ENCODE data around the gene S100P. TPM values are rescaled to one million over a fixed set of nuclear protein-coding genes. Genes with fewer than 3 reads are reported as not detected.
"Not testable (repeated sequence)": the region's sequence is repeated elsewhere in the genome, so short reads cannot be mapped to it uniquely, and the experiment has no call there.

The S100P gene
- 1 to 10 TPM in 2 of 4 donors, not detected in 2; 1.5 to 3.3 TPM for total RNA-seq

DNA sequence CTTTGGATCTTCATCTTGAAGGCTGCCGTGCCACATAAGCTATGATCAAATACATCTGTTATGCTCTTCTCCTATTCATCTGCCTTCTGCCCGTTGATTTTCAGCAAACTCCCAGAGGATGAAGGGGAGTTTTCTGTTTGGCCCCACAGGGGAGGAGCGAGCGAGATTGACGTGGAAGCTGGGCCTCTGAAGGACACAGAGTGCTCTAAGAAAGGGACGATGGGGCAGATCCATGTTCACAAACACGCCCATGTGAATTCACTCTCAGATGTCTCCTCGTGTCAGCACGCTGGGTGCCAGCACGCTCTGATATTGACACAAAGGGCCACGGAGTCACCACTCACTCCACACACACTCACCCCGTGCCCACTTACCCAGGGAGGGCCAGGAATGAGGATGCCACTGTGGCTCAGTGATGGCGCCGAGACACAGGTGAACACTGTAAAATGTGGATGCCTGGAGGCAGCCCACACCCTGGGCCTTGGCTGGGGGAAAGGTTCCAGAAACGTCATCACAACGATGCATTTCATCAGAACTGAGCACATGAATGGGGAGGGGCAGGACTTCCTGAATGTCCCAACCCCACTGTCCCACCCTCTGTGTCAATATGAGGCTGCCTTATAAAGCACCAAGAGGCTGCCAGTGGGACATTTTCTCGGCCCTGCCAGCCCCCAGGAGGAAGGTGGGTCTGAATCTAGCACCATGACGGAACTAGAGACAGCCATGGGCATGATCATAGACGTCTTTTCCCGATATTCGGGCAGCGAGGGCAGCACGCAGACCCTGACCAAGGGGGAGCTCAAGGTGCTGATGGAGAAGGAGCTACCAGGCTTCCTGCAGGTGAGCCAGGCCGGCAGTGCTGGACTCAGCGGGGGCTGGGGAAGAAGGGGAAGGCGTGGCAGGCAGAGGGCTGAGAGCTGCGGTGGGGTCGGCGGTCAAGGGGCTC, at the start of gene S100P:
S100P (plus strand) TSS at position 648 of the 946 bp plus-strand sequence; CDS start at position 703, 55 bp downstream.
- no peaks in the 10 kb centered on the region for H3K27me3 ChIP-seq
- TF ChIP-seq POLR2A (IDR thresholded peaks at IDR 0.05), result no peak
- no peak for TF ChIP-seq CTCF (IDR thresholded peaks at IDR 0.05)
- peaks cover 0 to 39% (median 6%) of the 10 kb centered on the region in 4 donors for H3K4me1 ChIP-seq
- no peaks in the 10 kb centered on the region for H3K9me3 ChIP-seq
- DNase-seq, result no peak
- peak within 1 kb of the TSS in 1 of 4 donors; percentile 3 for H3K4me3 ChIP-seq
- H3K27ac ChIP-seq, result peak within 1 kb of the TSS; percentile 9 to 67 (median 17)
- no peaks in the 10 kb centered on the region for H3K36me3 ChIP-seq

GRCh38 chr4:6644792-6645530, 48.7 kb upstream of the S100P start:
- Histone ChIP-seq H3K9me3 (no peaks in the 10 kb centered on the region), H3K4me1 (peaks cover 5 to 20% (median 8%) of the 10 kb centered on the region in 4 donors), H3K27me3 (no peaks in the 10 kb centered on the region), H3K36me3 (peaks cover 0 to 18% (median 0%) of the 10 kb centered on the region in 3 donors), H3K27ac (no peak overlapping the region), H3K4me3 (no peak overlapping the region)
- DNase-seq, result peak in 1 of 3 donors; percentile 23
- TF ChIP-seq CTCF (IDR thresholded peaks at IDR 0.05) (no peak), POLR2A (IDR thresholded peaks at IDR 0.05) (no peak)

- no peak overlapping the region for H3K4me3 ChIP-seq
- H3K36me3 ChIP-seq, result peaks cover 0 to 14% (median 0%) of the 10 kb centered on the region in 3 donors
- TF ChIP-seq CTCF (IDR thresholded peaks at IDR 0.05) (no peak), POLR2A (IDR thresholded peaks at IDR 0.05) (no peak)
- DNase-seq, result no peak
- H3K27me3 ChIP-seq, result no peaks in the 10 kb centered on the region
- H3K9me3 ChIP-seq, result no peaks in the 10 kb centered on the region
- no peak overlapping the region for H3K27ac ChIP-seq
- H3K4me1 ChIP-seq, result peaks cover 0 to 12% (median 3%) of the 10 kb centered on the region in 4 donors
Observed at GRCh38 chr4:6647169-6647568, 46.5 kb upstream of the S100P start.

GRCh38 chr4:6647582-6648230, 46.0 kb upstream of the S100P start:
- H3K4me1 ChIP-seq, result peaks cover 0 to 7% (median 0%) of the 10 kb centered on the region in 4 donors
- TF ChIP-seq CTCF (IDR thresholded peaks at IDR 0.05) (no peak), POLR2A (IDR thresholded peaks at IDR 0.05) (no peak)
- no peaks in the 10 kb centered on the region for H3K27me3 ChIP-seq

DNA sequence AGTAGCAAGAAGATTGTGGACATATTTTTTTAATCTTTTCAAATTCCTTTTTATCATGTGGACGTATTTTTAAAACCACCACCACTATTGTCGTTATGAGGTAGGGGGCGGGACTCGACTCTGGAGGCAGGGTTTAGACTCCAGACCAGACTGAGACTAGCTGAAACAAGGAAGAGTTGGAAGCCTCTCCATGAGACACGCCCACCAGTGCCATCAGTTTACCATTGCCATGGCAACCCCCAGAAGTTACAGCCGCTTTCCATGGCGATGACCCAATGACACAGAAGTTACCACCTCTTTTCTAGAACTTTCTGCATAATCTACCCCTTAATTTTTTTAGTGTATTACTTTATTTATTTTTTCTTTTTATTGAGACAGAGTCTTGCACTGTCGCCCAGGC, 44.5 kb upstream of the S100P start:
- Histone ChIP-seq H3K9me3 (no peaks in the 10 kb centered on the region), H3K4me3 (no peak overlapping the region), H3K27me3 (no peaks in the 10 kb centered on the region), H3K36me3 (no peaks in the 10 kb centered on the region), H3K27ac (no peak overlapping the region), H3K4me1 (no peaks in the 10 kb centered on the region)
- peak in 1 of 3 donors; percentile 27 for DNase-seq
- no peak for TF ChIP-seq POLR2A (IDR thresholded peaks at IDR 0.05)
- TF ChIP-seq CTCF (IDR thresholded peaks at IDR 0.05), result no peak

More at GRCh38 chr4:6647582-6648230, 46.0 kb upstream of the S100P start:
- no peak overlapping the region for H3K27ac ChIP-seq
- peaks cover 0 to 8% (median 0%) of the 10 kb centered on the region in 3 donors for H3K36me3 ChIP-seq
- DNase-seq, result no peak
- H3K4me3 ChIP-seq, result no peak overlapping the region
- no peaks in the 10 kb centered on the region for H3K9me3 ChIP-seq

- not testable (repeated sequence) for H3K27ac ChIP-seq, H3K27me3 ChIP-seq, H3K4me1 ChIP-seq, DNase-seq, H3K4me3 ChIP-seq, H3K9me3 ChIP-seq, H3K36me3 ChIP-seq
Observed at GRCh38 chr4:6654211-6654610, 39.5 kb upstream of the S100P start.

- not testable (repeated sequence) for H3K4me1 ChIP-seq, H3K36me3 ChIP-seq, H3K27ac ChIP-seq, H3K4me3 ChIP-seq, H3K9me3 ChIP-seq, DNase-seq, H3K27me3 ChIP-seq
Observed at GRCh38 chr4:6655291-6655690, 38.4 kb upstream of the S100P start.
